Measurements from ENCODE around the gene DHDH.
"Not testable (repeated sequence)": the region's sequence is repeated elsewhere in the genome, so short reads cannot be mapped to it uniquely, and the experiment has no call there.

Gene DHDH

GRCh38 chr19:48933382-48933932, at the start of gene DHDH:
Gene DHDH, plus strand, starts transcription at chr19:48933699. Its CDS starts 23 bp downstream, at chr19:48933722.
- no peak for DNase-seq

GRCh38 chr19:48883726-48884125, 49.8 kb upstream of the DHDH start:
- DNase-seq: no peak

GRCh38 chr19:48887861-48888612, 45.5 kb upstream of the DHDH start:
- no peak for DNase-seq

GRCh38 chr19:48889496-48889895, 44.0 kb upstream of the DHDH start:
- not testable (repeated sequence) for DNase-seq

GRCh38 chr19:48890551-48890950, 42.9 kb upstream of the DHDH start:
- no peak for DNase-seq

- no peak for DNase-seq
Measured at GRCh38 chr19:48895226-48895625, 38.3 kb upstream of the DHDH start.

- no peak for DNase-seq
Measured at GRCh38 chr19:48896191-48896720, 37.2 kb upstream of the DHDH start.

- no peak for DNase-seq
Measured at GRCh38 chr19:48897181-48897580, 36.3 kb upstream of the DHDH start.

- DNase-seq: not testable (repeated sequence)
Measured at GRCh38 chr19:48899386-48899749, 34.1 kb upstream of the DHDH start.

GRCh38 chr19:48899781-48900476, 33.6 kb upstream of the DHDH start, which contains the start of gene NUCB1:
Gene NUCB1, plus strand, starts transcription at chr19:48900312. Its CDS starts 485 bp downstream, at chr19:48900797.
- DNase-seq: peak; percentile 97

- DNase-seq: no peak
Measured at GRCh38 chr19:48900477-48901406, 32.8 kb upstream of the DHDH start.

- DNase-seq: not testable (repeated sequence)
Measured at GRCh38 chr19:48902291-48902690, 31.2 kb upstream of the DHDH start.

- DNase-seq: not testable (repeated sequence)
Measured at GRCh38 chr19:48903788-48904187, 29.7 kb upstream of the DHDH start.

GRCh38 chr19:48905664-48906063, 27.8 kb upstream of the DHDH start:
- DNase-seq: no peak

GRCh38 chr19:48906324-48906723, 27.2 kb upstream of the DHDH start:
- DNase-seq: no peak

GRCh38 chr19:48907671-48908070, 25.8 kb upstream of the DHDH start:
- DNase-seq: no peak

GRCh38 chr19:48909424-48910077, 23.9 kb upstream of the DHDH start:
- not testable (repeated sequence) for DNase-seq

GRCh38 chr19:48910803-48911202, 22.7 kb upstream of the DHDH start:
- DNase-seq: no peak

- DNase-seq: no peak
Measured at GRCh38 chr19:48913114-48913889, 20.2 kb upstream of the DHDH start.

- no peak for DNase-seq
Measured at GRCh38 chr19:48914181-48914580, 19.3 kb upstream of the DHDH start.

- DNase-seq: no peak
Measured at GRCh38 chr19:48915757-48916156, 17.7 kb upstream of the DHDH start.
